Progenitor cell of endocrine pancreas (in vitro differentiated cells): ENCODE results near the gene PARP1. TPM values are rescaled to one million over a fixed set of nuclear protein-coding genes. Genes with fewer than 3 reads are reported as not detected.

Source experiments
- DNase-seq: peaks from one replicate; pipeline ENCODE4 v3.0.0; 2021; ENCODE audit warnings: low spot score; ENCODE audit not compliant: unreplicated experiment
- H3K27ac Mint-ChIP-seq: 2 replicates; pipeline ENCODE4 v1.8.0; 2021; ENCODE audit warnings: mild to moderate bottlenecking, moderate library complexity, mixed read lengths
- H3K27me3 Mint-ChIP-seq: 2 replicates; pipeline ENCODE4 v1.8.0; 2021; ENCODE audit warnings: mixed read lengths
- H3K36me3 Mint-ChIP-seq: 2 replicates; pipeline ENCODE4 v1.8.0; 2022; ENCODE audit warnings: mixed read lengths; ENCODE audit not compliant: insufficient read depth
- H3K4me1 Mint-ChIP-seq: 2 replicates; pipeline ENCODE4 v1.8.0; 2021; ENCODE audit warnings: low read depth, mixed read lengths
- H3K4me3 Mint-ChIP-seq: 2 replicates; pipeline ENCODE4 v1.8.0; 2021; ENCODE audit warnings: low read depth, mild to moderate bottlenecking, moderate library complexity, mixed read lengths
- H3K9me3 Mint-ChIP-seq: 2 replicates; pipeline ENCODE4 v1.8.0; 2021; ENCODE audit warnings: low read depth, mixed read lengths
- total RNA-seq: library from RNA; stranded (reverse); gene quantifications from 2 replicates; pipeline ENCODE4 v1.2.1, GENCODE V29; 2021
- TF ChIP-seq, protein P1 (sequence below): fragments of 200-600 bp; sonication (generic); IDR thresholded peaks from one replicate; pipeline ENCODE4 v1.5.0; 2021; ENCODE audit warnings: antibody characterized with exemption, mild to moderate bottlenecking; ENCODE audit not compliant: unreplicated experiment

The PARP1 gene
- total RNA-seq, 1 donor from 2014 or later, result 159 TPM

DNA sequence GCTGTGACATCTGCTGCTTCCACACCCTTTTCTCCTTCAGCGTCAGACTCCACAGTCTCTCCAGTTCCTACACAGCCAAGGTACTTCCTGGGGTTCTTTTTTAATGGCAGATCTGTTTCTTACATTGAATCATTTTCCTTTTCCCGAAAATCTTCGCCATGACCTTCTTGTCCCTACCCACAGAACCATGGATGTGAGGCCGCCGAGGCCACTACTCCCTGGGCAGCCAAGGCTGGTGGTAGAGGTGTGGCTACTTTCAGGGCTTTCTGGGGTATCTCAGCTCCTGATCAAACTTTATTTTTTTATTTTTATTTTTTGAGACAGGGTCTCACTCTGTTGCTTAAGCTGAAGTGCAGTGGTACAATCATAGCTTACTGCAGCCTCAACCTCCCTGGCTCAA is 89.4 kb downstream of the PARP1 start:
- Mint-ChIP-seq H3K4me3 (no peak overlapping the region), H3K36me3 (no peaks in the 10 kb centered on the region), H3K9me3 (peaks cover 4% of the 10 kb centered on the region), H3K27me3 (peaks cover 10% of the 10 kb centered on the region), H3K27ac (no peak overlapping the region), H3K4me1 (no peaks in the 10 kb centered on the region)
- DNase-seq, result no peak
- TF ChIP-seq, protein P1, sequence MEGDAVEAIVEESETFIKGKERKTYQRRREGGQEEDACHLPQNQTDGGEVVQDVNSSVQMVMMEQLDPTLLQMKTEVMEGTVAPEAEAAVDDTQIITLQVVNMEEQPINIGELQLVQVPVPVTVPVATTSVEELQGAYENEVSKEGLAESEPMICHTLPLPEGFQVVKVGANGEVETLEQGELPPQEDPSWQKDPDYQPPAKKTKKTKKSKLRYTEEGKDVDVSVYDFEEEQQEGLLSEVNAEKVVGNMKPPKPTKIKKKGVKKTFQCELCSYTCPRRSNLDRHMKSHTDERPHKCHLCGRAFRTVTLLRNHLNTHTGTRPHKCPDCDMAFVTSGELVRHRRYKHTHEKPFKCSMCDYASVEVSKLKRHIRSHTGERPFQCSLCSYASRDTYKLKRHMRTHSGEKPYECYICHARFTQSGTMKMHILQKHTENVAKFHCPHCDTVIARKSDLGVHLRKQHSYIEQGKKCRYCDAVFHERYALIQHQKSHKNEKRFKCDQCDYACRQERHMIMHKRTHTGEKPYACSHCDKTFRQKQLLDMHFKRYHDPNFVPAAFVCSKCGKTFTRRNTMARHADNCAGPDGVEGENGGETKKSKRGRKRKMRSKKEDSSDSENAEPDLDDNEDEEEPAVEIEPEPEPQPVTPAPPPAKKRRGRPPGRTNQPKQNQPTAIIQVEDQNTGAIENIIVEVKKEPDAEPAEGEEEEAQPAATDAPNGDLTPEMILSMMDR, result no peak

DNA sequence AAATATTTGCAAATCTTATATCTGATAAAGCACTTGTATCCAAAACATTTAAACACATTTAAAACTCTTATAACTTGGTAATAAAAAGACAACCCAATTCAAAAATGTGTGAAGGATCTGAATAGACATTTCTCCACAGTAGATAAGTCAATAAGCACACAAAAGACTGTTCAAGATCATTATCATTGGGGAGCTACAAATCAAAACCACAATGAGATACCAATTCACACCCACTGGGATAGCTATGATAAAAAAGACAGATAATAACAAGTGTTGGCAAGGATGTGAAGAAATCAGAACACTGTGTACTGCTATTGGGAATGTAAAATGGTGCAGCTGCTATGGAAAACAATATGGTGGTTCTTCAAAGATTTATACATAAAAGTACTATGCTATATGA is 93.8 kb downstream of the PARP1 start:
- Mint-ChIP-seq H3K27ac (no peak overlapping the region), H3K9me3 (no peaks in the 10 kb centered on the region), H3K4me3 (no peak overlapping the region), H3K4me1 (peaks cover 3% of the 10 kb centered on the region), H3K27me3 (peaks cover 21% of the 10 kb centered on the region), H3K36me3 (no peaks in the 10 kb centered on the region)
- TF ChIP-seq, protein P1, result no peak
- no peak for DNase-seq

DNA sequence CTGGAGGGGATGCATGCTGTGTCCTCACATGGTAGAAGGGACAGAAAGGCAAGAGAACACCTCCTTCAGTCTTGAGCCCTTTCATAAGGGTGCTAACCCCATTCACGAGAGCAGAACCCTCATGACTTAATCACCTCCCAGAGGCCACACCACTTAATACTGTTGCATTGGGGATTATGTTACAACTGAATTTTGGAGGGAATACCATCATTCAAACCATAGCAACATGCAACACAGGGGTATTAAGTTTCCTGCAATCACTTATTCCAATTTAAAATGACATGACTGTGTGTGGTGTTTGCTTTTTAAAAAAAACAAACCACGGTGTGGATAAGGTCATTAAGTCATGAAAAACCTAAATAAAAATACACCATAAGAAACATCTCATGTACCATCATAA is 95.8 kb downstream of the PARP1 start:
- H3K27me3 Mint-ChIP-seq, result peaks cover 21% of the 10 kb centered on the region
- no peaks in the 10 kb centered on the region for H3K36me3 Mint-ChIP-seq
- TF ChIP-seq, protein P1, result no peak
- H3K4me3 Mint-ChIP-seq, result no peak overlapping the region
- no peaks in the 10 kb centered on the region for H3K9me3 Mint-ChIP-seq
- DNase-seq, result no peak
- H3K4me1 Mint-ChIP-seq, result peaks cover 5% of the 10 kb centered on the region
- H3K27ac Mint-ChIP-seq, result no peak overlapping the region

DNA sequence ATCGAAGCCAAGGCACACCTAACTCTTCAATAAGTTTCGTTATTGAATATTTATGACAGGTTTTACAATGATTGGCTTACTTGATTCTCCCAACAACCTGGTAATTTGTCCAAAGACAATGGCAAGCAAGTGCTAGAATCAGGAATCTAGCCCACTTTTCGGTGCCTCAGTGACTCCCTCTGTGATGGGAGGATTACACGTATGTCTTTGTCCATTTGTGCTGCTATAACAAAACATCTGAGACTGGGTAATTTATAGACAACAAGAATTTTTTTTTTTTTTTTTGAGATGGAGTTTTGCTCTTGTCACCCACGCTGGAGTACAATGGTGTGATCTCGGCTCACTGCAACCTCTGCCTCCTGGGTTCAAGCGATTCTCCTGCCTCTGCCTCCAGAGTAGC is 96.5 kb downstream of the PARP1 start:
- Mint-ChIP-seq H3K36me3 (no peaks in the 10 kb centered on the region), H3K9me3 (no peaks in the 10 kb centered on the region), H3K27ac (no peak overlapping the region), H3K27me3 (peaks cover 21% of the 10 kb centered on the region), H3K4me3 (no peak overlapping the region), H3K4me1 (peaks cover 5% of the 10 kb centered on the region)
- DNase-seq, result no peak
- TF ChIP-seq, protein P1, result no peak

Other genes with a start within 250 kb of the PARP1 start
- gene ACBD3, start 221.4 kb downstream of the PARP1 start, total RNA-seq, result 29.3 and 31.6 TPM in 2 replicates
- gene MIXL1, start 184.4 kb downstream of the PARP1 start, total RNA-seq, result 1.5 and 1.7 TPM in 2 replicates
- 8.2 and 8.6 TPM in 2 replicates for gene LIN9, start 98.9 kb downstream of the PARP1 start, total RNA-seq
- gene STUM, start 140.7 kb upstream of the PARP1 start, total RNA-seq, result 0.38 and 0.55 TPM in 2 replicates